ENCODE results near the gene MRC2. TPM values are rescaled to one million over a fixed set of nuclear protein-coding genes. Genes with fewer than 3 reads are reported as not detected.
"Not testable (repeated sequence)": the region's sequence is repeated elsewhere in the genome, so short reads cannot be mapped to it uniquely, and the experiment has no call there.

Gene MRC2
- 175 TPM for total RNA-seq

GRCh38 chr17:62627219-62627903, at the start of gene MRC2:
Gene MRC2, plus strand, starts transcription at chr17:62627670. Its CDS starts 133 bp downstream, at chr17:62627803.
- Histone ChIP-seq H3K36me3 (ENCODE audit: control insufficient read depth in 3 of 3, insufficient read depth in 3 of 3, low read length in 3 of 3) (no peaks in the 10 kb centered on the region), H3K27ac (ENCODE audit: low read depth, low read length) (peak within 1 kb of the TSS; percentile 77), H3K4me1 (ENCODE audit: control insufficient read depth in 3 of 3, insufficient read depth in 3 of 3, low read length in 3 of 3) (peaks cover 13 to 24% (median 22%) of the 10 kb centered on the region in 3 donors), H3K27me3 (ENCODE audit: control insufficient read depth in 3 of 3, insufficient read depth in 3 of 3, low read length in 3 of 3) (peaks cover 20 to 43% (median 31%) of the 10 kb centered on the region in 3 donors), H3K9me3 (ENCODE audit: control insufficient read depth in 3 of 3, low read length in 3 of 3) (no peaks in the 10 kb centered on the region), H3K4me3 (ENCODE audit: low read length in 3 of 3) (peak within 1 kb of the TSS; percentile 56 to 68 (median 68)), H3K9ac (ENCODE audit: low read depth in 1 of 3, low read length in 3 of 3) (peak within 1 kb of the TSS; percentile 32 to 65 (median 60))

GRCh38 chr17:62578757-62579487, 48.5 kb upstream of the MRC2 start:
- no peaks in the 10 kb centered on the region for H3K9me3 ChIP-seq (ENCODE audit: control insufficient read depth in 3 of 3, low read length in 3 of 3)
- peaks cover 5 to 22% (median 21%) of the 10 kb centered on the region in 3 donors for H3K36me3 ChIP-seq (ENCODE audit: control insufficient read depth in 3 of 3, insufficient read depth in 3 of 3, low read length in 3 of 3)
- no peak overlapping the region for H3K4me3 ChIP-seq (ENCODE audit: low read length in 3 of 3)
- no peak overlapping the region for H3K9ac ChIP-seq (ENCODE audit: low read depth in 1 of 3, low read length in 3 of 3)
- H3K27ac ChIP-seq (ENCODE audit: low read depth, low read length), result no peak overlapping the region
- H3K27me3 ChIP-seq (ENCODE audit: control insufficient read depth in 3 of 3, insufficient read depth in 3 of 3, low read length in 3 of 3), result no peaks in the 10 kb centered on the region
- H3K4me1 ChIP-seq (ENCODE audit: control insufficient read depth in 3 of 3, insufficient read depth in 3 of 3, low read length in 3 of 3), result no peaks in the 10 kb centered on the region

GRCh38 chr17:62580947-62581346, 46.5 kb upstream of the MRC2 start:
- H3K4me3 ChIP-seq (ENCODE audit: low read length in 3 of 3), result no peak overlapping the region
- H3K4me1 ChIP-seq (ENCODE audit: control insufficient read depth in 3 of 3, insufficient read depth in 3 of 3, low read length in 3 of 3), result no peaks in the 10 kb centered on the region
- H3K27me3 ChIP-seq (ENCODE audit: control insufficient read depth in 3 of 3, insufficient read depth in 3 of 3, low read length in 3 of 3), result no peaks in the 10 kb centered on the region
- no peaks in the 10 kb centered on the region for H3K9me3 ChIP-seq (ENCODE audit: control insufficient read depth in 3 of 3, low read length in 3 of 3)
- H3K27ac ChIP-seq (ENCODE audit: low read depth, low read length), result no peak overlapping the region
- H3K36me3 ChIP-seq (ENCODE audit: control insufficient read depth in 3 of 3, insufficient read depth in 3 of 3, low read length in 3 of 3), result peaks cover 2 to 19% (median 13%) of the 10 kb centered on the region in 3 donors
- no peak overlapping the region for H3K9ac ChIP-seq (ENCODE audit: low read depth in 1 of 3, low read length in 3 of 3)

GRCh38 chr17:62581764-62582163, 45.7 kb upstream of the MRC2 start:
- Histone ChIP-seq H3K4me3 (ENCODE audit: low read length in 3 of 3) (no peak overlapping the region), H3K27ac (ENCODE audit: low read depth, low read length) (no peak overlapping the region), H3K27me3 (ENCODE audit: control insufficient read depth in 3 of 3, insufficient read depth in 3 of 3, low read length in 3 of 3) (no peaks in the 10 kb centered on the region), H3K9ac (ENCODE audit: low read depth in 1 of 3, low read length in 3 of 3) (no peak overlapping the region), H3K9me3 (ENCODE audit: control insufficient read depth in 3 of 3, low read length in 3 of 3) (no peaks in the 10 kb centered on the region), H3K4me1 (ENCODE audit: control insufficient read depth in 3 of 3, insufficient read depth in 3 of 3, low read length in 3 of 3) (peaks cover 0 to 2% (median 2%) of the 10 kb centered on the region in 3 donors), H3K36me3 (ENCODE audit: control insufficient read depth in 3 of 3, insufficient read depth in 3 of 3, low read length in 3 of 3) (peaks cover 2 to 21% (median 15%) of the 10 kb centered on the region in 3 donors)

- Histone ChIP-seq H3K4me3 (ENCODE audit: low read length in 3 of 3) (no peak overlapping the region), H3K36me3 (ENCODE audit: control insufficient read depth in 3 of 3, insufficient read depth in 3 of 3, low read length in 3 of 3) (peaks cover 0 to 16% (median 12%) of the 10 kb centered on the region in 3 donors)
These were observed 39.9 kb upstream of the MRC2 start for GRCh38 chr17:62587554-62587953.

GRCh38 chr17:62588109-62588508, 39.4 kb upstream of the MRC2 start:
- Histone ChIP-seq H3K27ac (ENCODE audit: low read depth, low read length) (no peak overlapping the region), H3K36me3 (ENCODE audit: control insufficient read depth in 3 of 3, insufficient read depth in 3 of 3, low read length in 3 of 3) (peaks cover 0 to 18% (median 16%) of the 10 kb centered on the region in 3 donors), H3K4me3 (ENCODE audit: low read length in 3 of 3) (no peak overlapping the region), H3K27me3 (ENCODE audit: control insufficient read depth in 3 of 3, insufficient read depth in 3 of 3, low read length in 3 of 3) (no peaks in the 10 kb centered on the region), H3K4me1 (ENCODE audit: control insufficient read depth in 3 of 3, insufficient read depth in 3 of 3, low read length in 3 of 3) (peaks cover 8 to 16% (median 11%) of the 10 kb centered on the region in 3 donors), H3K9me3 (ENCODE audit: control insufficient read depth in 3 of 3, low read length in 3 of 3) (no peaks in the 10 kb centered on the region), H3K9ac (ENCODE audit: low read depth in 1 of 3, low read length in 3 of 3) (no peak overlapping the region)

More at GRCh38 chr17:62587554-62587953, 39.9 kb upstream of the MRC2 start:
- H3K9me3 ChIP-seq (ENCODE audit: control insufficient read depth in 3 of 3, low read length in 3 of 3), result no peaks in the 10 kb centered on the region
- H3K9ac ChIP-seq (ENCODE audit: low read depth in 1 of 3, low read length in 3 of 3), result no peak overlapping the region
- no peaks in the 10 kb centered on the region for H3K27me3 ChIP-seq (ENCODE audit: control insufficient read depth in 3 of 3, insufficient read depth in 3 of 3, low read length in 3 of 3)
- peaks cover 8 to 16% (median 11%) of the 10 kb centered on the region in 3 donors for H3K4me1 ChIP-seq (ENCODE audit: control insufficient read depth in 3 of 3, insufficient read depth in 3 of 3, low read length in 3 of 3)
- no peak overlapping the region for H3K27ac ChIP-seq (ENCODE audit: low read depth, low read length)

GRCh38 chr17:62591333-62591732, 36.1 kb upstream of the MRC2 start:
- Histone ChIP-seq H3K27me3 (ENCODE audit: control insufficient read depth in 3 of 3, insufficient read depth in 3 of 3, low read length in 3 of 3) (no peaks in the 10 kb centered on the region), H3K9me3 (ENCODE audit: control insufficient read depth in 3 of 3, low read length in 3 of 3) (no peaks in the 10 kb centered on the region), H3K27ac (ENCODE audit: low read depth, low read length) (no peak overlapping the region), H3K9ac (ENCODE audit: low read depth in 1 of 3, low read length in 3 of 3) (no peak overlapping the region), H3K4me1 (ENCODE audit: control insufficient read depth in 3 of 3, insufficient read depth in 3 of 3, low read length in 3 of 3) (peaks cover 8 to 16% (median 11%) of the 10 kb centered on the region in 3 donors), H3K36me3 (ENCODE audit: control insufficient read depth in 3 of 3, insufficient read depth in 3 of 3, low read length in 3 of 3) (peaks cover 3 to 18% (median 14%) of the 10 kb centered on the region in 3 donors), H3K4me3 (ENCODE audit: low read length in 3 of 3) (no peak overlapping the region)

GRCh38 chr17:62591822-62592221, 35.6 kb upstream of the MRC2 start:
- not testable (repeated sequence) for H3K4me3 ChIP-seq (ENCODE audit: low read length in 3 of 3); H3K27ac ChIP-seq (ENCODE audit: low read depth, low read length); H3K27me3 ChIP-seq (ENCODE audit: control insufficient read depth in 3 of 3, insufficient read depth in 3 of 3, low read length in 3 of 3); H3K9me3 ChIP-seq (ENCODE audit: control insufficient read depth in 3 of 3, low read length in 3 of 3); H3K9ac ChIP-seq (ENCODE audit: low read depth in 1 of 3, low read length in 3 of 3)
- peaks cover 8 to 13% (median 9%) of the 10 kb centered on the region in 3 donors for H3K4me1 ChIP-seq (ENCODE audit: control insufficient read depth in 3 of 3, insufficient read depth in 3 of 3, low read length in 3 of 3)
- peaks cover 8 to 20% (median 19%) of the 10 kb centered on the region in 3 donors for H3K36me3 ChIP-seq (ENCODE audit: control insufficient read depth in 3 of 3, insufficient read depth in 3 of 3, low read length in 3 of 3)

- H3K27me3 ChIP-seq (ENCODE audit: control insufficient read depth in 3 of 3, insufficient read depth in 3 of 3, low read length in 3 of 3), result no peaks in the 10 kb centered on the region
- peaks cover 2 to 7% (median 6%) of the 10 kb centered on the region in 3 donors for H3K4me1 ChIP-seq (ENCODE audit: control insufficient read depth in 3 of 3, insufficient read depth in 3 of 3, low read length in 3 of 3)
- H3K4me3 ChIP-seq (ENCODE audit: low read length in 3 of 3), result no peak overlapping the region
- no peak overlapping the region for H3K27ac ChIP-seq (ENCODE audit: low read depth, low read length)
- no peak overlapping the region for H3K9ac ChIP-seq (ENCODE audit: low read depth in 1 of 3, low read length in 3 of 3)
- peaks cover 8 to 26% (median 25%) of the 10 kb centered on the region in 3 donors for H3K36me3 ChIP-seq (ENCODE audit: control insufficient read depth in 3 of 3, insufficient read depth in 3 of 3, low read length in 3 of 3)
- no peaks in the 10 kb centered on the region for H3K9me3 ChIP-seq (ENCODE audit: control insufficient read depth in 3 of 3, low read length in 3 of 3)
These were observed 35.0 kb upstream of the MRC2 start for GRCh38 chr17:62592341-62593099.
